GM21360 (cell line): ENCODE results near the gene AK9.
"Not testable (repeated sequence)": the region's sequence is repeated elsewhere in the genome, so short reads cannot be mapped to it uniquely, and the experiment has no call there.

Source experiments
- ATAC-seq: cut with Tn5 transposase; IDR thresholded peaks from one replicate; pipeline ENCODE4 v1.9.1; 2021; ENCODE audit warnings: mild to moderate bottlenecking, moderate library complexity; ENCODE audit not compliant: unreplicated experiment

Gene AK9

GRCh38 chr6:109461733-109462526, 229.1 kb downstream of the AK9 start:
- no peak for ATAC-seq

- not testable (repeated sequence) for ATAC-seq
Observed at GRCh38 chr6:109461205-109461604, 229.8 kb downstream of the AK9 start.

DNA sequence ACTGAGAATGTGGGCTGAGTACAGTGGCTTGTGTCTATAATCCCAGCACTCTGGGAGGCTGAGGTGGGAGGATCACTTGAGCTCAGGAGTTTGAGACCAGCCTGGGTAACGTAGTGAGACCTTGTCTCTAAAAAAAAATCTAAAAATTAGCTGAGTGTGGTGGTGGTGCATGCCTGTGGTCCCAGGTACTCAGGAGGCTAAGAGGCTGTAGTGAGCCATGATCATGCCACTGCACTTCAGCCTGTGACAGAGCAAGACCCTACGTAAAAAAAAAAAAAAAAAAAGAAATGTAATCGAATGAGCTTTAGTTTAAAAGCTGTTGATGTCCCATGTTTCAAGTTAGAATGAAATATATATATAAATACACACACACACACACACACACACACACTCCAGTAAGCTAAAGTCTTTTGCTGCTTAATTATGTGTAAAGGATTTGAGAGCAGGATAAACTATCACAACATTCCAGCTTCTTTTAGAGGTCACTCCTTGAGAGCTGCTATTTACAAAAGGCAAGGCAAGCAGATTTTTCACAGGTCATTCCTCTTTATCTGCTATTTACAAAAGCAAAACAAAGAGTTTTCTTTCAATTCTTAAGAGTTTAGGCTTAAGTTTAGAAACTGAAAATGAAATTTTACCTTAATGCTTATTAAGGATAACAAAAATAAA, 230.7 kb downstream of the AK9 start:
- ATAC-seq, result no peak

DNA sequence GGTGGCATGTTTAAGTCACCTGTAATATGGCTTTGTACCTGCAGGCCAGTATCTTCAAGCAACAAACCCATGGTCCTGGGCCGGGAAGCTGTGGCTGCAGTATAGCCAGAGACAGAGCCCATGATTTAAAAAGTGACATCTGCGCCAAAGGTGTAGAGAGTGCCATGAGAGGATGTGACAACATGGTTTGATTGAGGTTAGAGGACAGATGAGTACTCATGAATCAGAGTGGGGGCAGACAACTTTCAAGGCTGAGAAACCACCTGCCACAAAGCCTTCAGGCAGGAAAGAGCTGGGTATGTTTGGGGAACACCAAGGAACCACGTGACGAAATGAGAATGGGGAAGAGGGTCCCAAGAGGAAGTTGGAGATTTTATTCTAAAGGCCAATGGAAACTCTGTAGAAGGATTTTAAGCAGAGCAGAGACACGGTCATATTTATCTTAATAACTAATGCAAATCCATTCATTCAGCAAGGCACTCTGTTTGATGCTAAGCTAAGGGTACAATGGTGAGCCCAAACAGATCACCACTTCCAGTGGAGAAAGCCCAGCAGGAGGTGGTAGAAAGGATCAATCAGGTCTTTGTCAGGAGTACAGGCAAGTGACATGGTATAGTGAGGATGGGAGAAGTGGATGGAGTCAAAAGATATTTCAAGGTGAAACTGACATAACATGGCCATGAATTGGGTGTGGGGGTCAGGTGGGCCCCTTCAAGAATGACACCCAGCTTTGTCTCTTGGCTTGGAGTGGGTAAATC, 232.0 kb downstream of the AK9 start:
- peak; percentile 27 for ATAC-seq

DNA sequence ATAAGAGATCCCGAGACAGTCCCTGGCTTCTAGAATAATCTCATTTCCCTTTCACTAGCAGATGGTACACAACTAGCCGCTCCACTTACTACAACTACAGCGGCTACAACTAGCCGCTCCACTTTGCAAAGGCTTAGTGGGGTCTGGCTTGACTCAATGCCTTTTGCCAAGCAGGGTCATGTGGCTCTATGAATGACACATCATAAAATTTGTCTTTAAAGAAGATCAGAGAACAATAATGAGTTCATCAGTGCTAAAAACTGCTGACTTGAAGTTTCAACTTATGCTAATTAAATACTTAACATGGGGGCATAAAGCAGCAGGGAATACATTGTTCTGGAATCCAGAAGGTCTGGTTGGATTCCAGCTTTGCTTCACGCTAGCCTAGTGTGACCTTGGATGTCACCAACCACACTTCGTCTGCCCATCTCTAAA, 233.4 kb downstream of the AK9 start:
- ATAC-seq, result no peak

DNA sequence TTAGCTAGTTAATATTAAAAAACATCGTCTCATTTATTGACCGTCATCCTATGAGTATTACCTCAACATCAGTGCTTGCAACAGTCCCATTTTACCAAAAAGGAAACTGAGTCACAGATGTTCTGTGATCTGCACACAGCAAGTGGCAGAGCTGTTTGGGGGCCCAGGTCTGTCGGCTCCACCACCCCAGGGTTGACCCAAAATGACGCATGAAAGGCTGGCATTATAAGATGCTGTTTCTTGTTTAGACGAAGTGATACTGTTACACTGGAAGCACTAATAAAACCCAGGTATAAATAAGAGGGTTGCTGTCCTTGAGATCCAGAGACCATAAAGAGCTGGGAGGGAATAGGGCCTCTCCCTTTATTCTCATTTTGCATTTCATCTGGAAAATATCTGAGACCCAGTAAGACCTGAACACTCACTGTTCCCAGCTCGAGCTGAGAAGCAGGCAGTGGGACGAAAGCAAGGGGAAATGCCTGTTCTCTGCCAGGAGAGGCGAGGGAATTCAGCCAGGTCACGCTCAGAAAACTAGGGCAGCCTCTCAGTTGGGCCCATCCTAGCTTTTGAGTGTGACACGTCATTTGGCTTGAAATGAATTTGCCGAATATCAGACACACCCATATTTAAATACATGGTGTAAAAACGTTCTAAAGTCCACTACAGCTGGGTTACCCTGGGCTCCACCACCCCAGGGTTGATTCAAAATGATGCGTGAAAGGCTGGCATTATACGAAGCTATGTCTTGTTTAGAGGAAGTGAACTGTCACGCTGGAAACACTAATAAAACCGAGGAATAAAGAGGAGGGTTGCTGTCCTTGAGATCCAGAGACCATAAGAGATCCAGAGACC, 234.1 kb downstream of the AK9 start:
- ATAC-seq, result no peak

DNA sequence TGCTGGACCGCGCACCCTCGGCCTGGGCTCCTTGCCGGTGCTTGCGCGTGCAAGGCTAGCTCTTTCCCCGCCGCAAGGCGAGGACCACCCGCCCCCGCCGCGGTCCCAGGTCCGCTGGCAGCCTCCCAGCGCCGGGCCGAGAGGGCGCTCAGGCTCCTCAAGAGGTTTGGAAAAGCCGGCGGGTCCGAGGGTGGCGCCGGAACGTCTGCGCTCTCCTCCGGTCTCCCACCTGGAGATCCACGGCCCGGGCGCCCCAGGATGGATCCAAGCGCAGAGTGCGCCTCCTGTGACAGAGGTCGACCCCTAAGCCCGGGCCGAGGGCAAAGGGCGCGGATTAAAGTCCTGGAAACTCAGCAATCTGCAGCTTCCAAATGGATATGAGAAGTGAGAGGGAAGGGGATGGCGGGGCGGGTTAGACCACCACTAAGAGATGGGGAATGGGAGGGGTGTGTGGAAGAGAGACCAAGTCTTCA, 234.9 kb downstream of the AK9 start:
- no peak for ATAC-seq

DNA sequence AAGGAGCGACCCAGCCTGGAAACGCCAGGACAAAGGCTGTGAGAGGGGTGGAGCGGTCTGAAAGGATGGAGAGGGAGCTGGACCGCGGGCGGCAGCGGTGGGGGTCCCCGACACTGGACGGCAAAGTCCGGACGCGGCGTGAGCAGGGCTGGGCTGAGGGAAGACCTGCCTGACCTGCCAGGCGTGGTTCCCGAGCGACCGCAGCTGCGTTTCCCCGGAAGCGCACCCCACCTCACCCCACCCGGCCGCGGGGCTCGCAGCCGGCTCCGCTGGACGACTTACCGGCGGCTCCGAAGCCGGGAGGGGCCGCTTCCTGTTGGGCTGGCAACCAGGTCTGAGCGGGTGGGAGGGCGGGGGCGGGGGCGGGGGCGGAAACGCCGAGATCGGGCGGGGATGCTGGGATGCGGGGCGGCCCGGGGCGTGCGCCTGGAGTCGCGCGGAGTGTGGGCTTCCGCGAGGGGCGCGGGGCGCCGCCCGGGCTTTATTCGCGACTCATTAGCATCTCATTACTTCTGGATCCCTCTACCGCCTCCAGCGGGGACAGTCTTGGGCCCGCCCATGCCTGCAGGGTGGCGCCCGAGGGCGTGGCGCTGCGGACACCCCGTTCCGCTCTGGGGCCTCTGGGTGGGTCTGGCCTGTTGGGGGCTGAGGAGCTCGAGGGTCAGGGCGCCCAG, 235.4 kb downstream of the AK9 start, which contains the start of gene MICAL1:
TSS of gene MICAL1 (minus strand) at position 336 of the 674 bp plus-strand sequence. CDS start 1,576 bp downstream, outside the sequence.
- ATAC-seq, result peak; percentile 50

- ATAC-seq, result peak; percentile 24
Observed at GRCh38 chr6:109454496-109455436, 236.2 kb downstream of the AK9 start.

- ATAC-seq, result no peak
Observed at GRCh38 chr6:109453594-109454495, 237.2 kb downstream of the AK9 start.

DNA sequence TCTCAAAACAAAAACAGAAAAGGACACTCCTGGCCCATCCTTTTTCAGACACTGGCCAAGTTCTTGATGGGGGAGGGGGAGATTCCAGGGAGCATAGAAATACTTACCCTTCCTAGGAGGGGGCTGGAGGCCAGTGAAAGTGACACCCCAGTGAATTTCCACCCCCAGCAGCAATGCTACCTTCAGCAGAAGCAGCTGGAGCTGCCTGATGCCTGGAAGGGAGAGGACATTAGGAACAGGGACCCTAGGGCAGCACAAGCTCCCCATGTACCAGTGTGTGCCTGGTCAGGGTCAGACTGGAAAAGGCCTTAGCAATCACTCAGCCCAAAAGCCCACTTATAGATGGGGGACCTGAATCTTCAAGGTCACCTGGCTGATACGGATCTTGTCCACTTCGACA, 237.8 kb downstream of the AK9 start:
- no peak for ATAC-seq

GRCh38 chr6:109452181-109452580, 238.8 kb downstream of the AK9 start:
- no peak for ATAC-seq

DNA sequence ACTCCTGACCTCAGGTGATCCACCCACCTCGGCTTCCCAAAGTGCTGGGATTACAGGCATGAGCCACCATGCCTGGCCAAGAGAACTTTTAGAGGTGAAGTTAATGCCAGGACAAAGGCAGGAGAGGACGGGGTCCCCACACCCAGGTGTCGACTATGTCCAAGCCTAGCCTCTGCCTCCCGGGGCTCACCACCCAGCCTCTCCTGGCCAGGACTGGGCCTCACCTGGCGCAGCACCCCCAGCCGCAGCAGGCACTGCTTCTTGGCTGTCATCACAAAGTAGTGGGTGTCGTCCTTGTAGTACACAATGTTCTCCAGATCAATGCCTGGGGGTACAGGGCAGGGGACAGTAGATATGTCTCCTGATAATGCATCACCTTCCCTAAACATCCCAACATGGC, 239.6 kb downstream of the AK9 start:
- no peak for ATAC-seq

GRCh38 chr6:109450801-109451200, 240.2 kb downstream of the AK9 start:
- no peak for ATAC-seq

DNA sequence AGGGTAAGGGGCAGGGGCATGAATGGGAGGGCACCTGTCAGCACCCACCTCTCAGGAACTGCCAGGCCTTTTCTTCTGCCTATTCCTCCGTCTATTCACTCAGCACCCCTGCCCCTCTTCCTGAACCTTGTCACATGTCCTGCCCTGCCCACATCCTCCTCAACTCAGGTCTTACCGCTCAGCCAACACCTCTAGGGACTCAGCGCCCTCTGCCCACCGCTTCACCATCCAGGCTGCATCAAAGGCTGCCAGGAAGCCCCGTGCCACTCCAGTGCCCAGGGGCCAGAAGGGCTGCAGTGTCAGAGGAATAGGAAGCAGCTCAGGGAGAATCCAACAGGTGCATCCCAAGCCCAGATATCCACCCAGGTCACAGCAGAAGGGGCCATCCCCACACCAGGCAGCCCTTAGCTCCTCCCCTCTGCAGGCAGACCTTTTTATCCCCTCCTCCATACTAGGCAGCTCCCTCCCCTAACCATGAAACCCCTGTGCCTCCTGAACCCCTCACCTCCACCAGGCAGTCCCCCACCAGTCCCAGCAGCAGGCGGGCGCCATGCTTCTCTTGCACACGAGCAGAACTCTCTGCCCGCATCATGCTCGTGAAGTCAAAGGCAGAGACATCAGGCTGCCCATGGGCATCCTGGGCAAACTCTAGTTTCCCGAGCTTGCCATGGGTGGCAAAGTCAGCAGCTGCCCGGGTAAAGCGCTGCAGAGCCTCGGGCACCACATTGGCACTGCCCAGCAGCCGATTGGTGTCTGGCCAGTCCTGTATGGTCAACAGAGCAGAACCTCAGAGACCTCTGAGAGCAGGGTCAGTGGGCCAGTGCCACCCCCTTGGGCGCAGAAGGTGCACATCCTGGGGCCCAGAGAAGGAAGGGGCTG, 241.0 kb downstream of the AK9 start:
- ATAC-seq, result no peak

DNA sequence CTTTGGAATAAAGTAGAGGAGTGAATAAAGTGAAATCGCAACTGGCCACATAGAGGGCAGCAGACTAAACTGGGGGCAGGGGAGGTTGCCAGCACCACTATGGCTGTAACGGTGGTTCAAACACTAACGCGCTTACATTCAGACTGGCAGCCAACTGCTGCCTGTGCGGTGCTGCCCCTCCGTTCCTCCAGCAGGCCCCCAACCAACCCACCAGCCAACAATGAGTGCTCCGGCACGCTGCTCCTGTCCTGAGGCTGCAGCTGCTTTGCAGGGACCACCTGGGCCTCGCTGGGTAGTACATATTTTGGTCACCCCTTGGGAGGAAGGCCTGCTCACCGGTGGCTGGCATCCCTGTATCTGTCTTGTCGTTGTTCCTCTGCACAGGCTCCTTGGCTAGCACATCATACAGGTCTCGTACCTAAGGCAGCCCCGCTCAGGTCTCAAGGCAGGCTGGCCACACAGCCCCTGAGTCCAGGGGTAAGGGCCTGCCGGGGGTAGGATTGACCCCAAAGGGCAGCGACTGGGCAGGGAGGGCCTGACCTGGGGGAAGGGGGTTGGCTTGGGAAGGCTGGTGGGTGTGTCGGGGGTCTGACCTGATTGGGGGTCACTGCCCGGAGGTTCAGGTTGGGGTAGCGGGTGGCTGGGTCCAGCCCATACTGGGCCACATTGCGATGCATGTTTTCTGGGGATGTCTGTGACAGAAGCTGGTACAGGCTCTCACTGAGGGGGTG, 241.8 kb downstream of the AK9 start:
- ATAC-seq, result no peak
